Transverse colon (tissue), 4 donors: Measurements from ENCODE around the gene ASB13. TPM values are rescaled to one million over a fixed set of nuclear protein-coding genes. Genes with fewer than 3 reads are reported as not detected.

Experiments
- DNase-seq: peaks from one replicate; pipeline ENCODE4 v3.0.0-alpha.2; 2019
- H3K27ac ChIP-seq, 4 donors: fragments of 200-600 bp; sonication (generic); 2 replicates each; pipeline ENCODE4 v1.5.1; 2016 to 2018; ENCODE audit warnings: inconsistent platforms in 4 of 4
- H3K27me3 ChIP-seq: fragments of 200-600 bp; sonication (generic); 2 replicates; pipeline ENCODE4 v1.5.1; 2017; ENCODE audit warnings: inconsistent platforms
- H3K36me3 ChIP-seq, 4 donors: fragments of 200-600 bp; sonication (generic); 2 replicates each; pipeline ENCODE4 v1.5.1; 2017 to 2019; ENCODE audit warnings: inconsistent platforms in 4 of 4
- H3K4me1 ChIP-seq, 4 donors: fragments of 200-600 bp; sonication (generic); 2 replicates each; pipeline ENCODE4 v1.5.1; 2017 to 2020; ENCODE audit warnings: inconsistent platforms in 4 of 4
- H3K4me3 ChIP-seq, 4 donors: fragments of 200-600 bp; sonication (generic); 1 replicate in 1 of 4; 2 replicates in 3 of 4; pipeline versions ENCODE4 v1.5.1 to v1.6.1; 2017 to 2019; ENCODE audit warnings: inconsistent platforms in 4 of 4
- H3K9me3 ChIP-seq, 2 donors: fragments of 200-600 bp; sonication (generic); 2 replicates each; pipeline ENCODE4 v1.5.1; 2017 to 2019; ENCODE audit warnings: inconsistent platforms in 2 of 2
- CTCF ChIP-seq, 5 experiments: fragments of 200-600 bp in 3 of 5; fragments of 450-650 bp in 2 of 5; sonication (generic) in 3 of 5; IDR thresholded peaks; 1 replicate in 2 of 5; 2 replicates in 3 of 5; pipeline ENCODE4 v1.5.1; 2016 to 2017; ENCODE audit warnings: antibody characterized with exemption in 5 of 5, inconsistent platforms in 3 of 5, mild to moderate bottlenecking in 2 of 5, moderate library complexity in 1 of 5
- EP300 ChIP-seq: sonication (generic); formaldehyde crosslinking; IDR thresholded peaks from one replicate; pipeline ENCODE4 v1.6.1; 2017; ENCODE audit warnings: antibody characterized with exemption, low read depth
- POLR2A ChIP-seq: fragments of 450-650 bp; IDR thresholded peaks from one replicate; pipeline ENCODE4 v1.6.1; 2016; ENCODE audit warnings: antibody characterized with exemption, mild to moderate bottlenecking, moderate library complexity
- POLR2AphosphoS5 ChIP-seq, 3 donors: sonication (generic); formaldehyde crosslinking; IDR thresholded peaks; one replicate each; pipeline ENCODE4 v1.6.1; 2016; ENCODE audit warnings: antibody characterized with exemption in 3 of 3
- WGBS, 2 donors: methylation state at CpG; one replicate each; pipeline ENCODE4 v1.1.5; 2018; ENCODE audit warnings: low coverage in 1 of 2; 5-methylcytosine and 5-hydroxymethylcytosine counted together
- in situ Hi-C, 4 donors: fragments of 200-750 bp; cut with MboI; loops; one replicate each; pipeline versions ENCODE4 v1.15.0 to v1.15.1; 2017; ENCODE audit warnings: low sequenced_read_pairs in 3 of 4, low pct_ligation_motif_present in 1 of 4, low pct_unique_long_range_greater_than_20kb in 1 of 4
- intact Hi-C: fragments of 100-400 bp; cut with DNase I; formaldehyde crosslinking; loops from one replicate; pipeline ENCODE4 v1.15.1; 2023; ENCODE audit warnings: low total_unique reads
- total RNA-seq, 4 donors: library from RNA; depleted of rRNA; stranded (reverse); fragments of >200 nt; gene quantifications; one replicate each; pipeline ENCODE4 v1.1.0, GENCODE V29; 2016

Gene ASB13
- total RNA-seq, 4 donors from 2014 or later = 14.5 to 73.3 (median 61.0) TPM

- TF ChIP-seq POLR2A (no peak), CTCF (IDR thresholded peaks at IDR 0.05) (no peak), EP300 (no peak)
- in situ Hi-C loops (loop anchor here in 3 of 4 donors (5.0 to 25.0 kb wide), 3 partner anchors 175 to 782 kb away; partner anchors contain the start of gene AKR1E2 (in 1 of the 3)), intact Hi-C loops (no loop called here)
- H3K27me3 ChIP-seq = no peaks in the 10 kb centered on the region
- 71 to 84% methylated on average over 6 to 16 of the region's 16 CpGs for WGBS, 2 donors
- no peak overlapping the region for H3K27ac ChIP-seq
- H3K36me3 ChIP-seq = no peaks in the 10 kb centered on the region
- H3K4me3 ChIP-seq = no peak overlapping the region
- no peak for DNase-seq
- peaks cover 7 to 25% (median 17%) of the 10 kb centered on the region in 4 donors for H3K4me1 ChIP-seq
- H3K9me3 ChIP-seq = no peaks in the 10 kb centered on the region
Measured at GRCh38 chr10:5619362-5620211, 46.8 kb downstream of the ASB13 start.

- DNase-seq = no peak
- Histone ChIP-seq H3K4me1 (peaks cover 11 to 33% (median 24%) of the 10 kb centered on the region in 4 donors), H3K27ac (no peak overlapping the region), H3K4me3 (no peak overlapping the region), H3K36me3 (no peaks in the 10 kb centered on the region), H3K9me3 (no peaks in the 10 kb centered on the region), H3K27me3 (no peaks in the 10 kb centered on the region)
- WGBS, 2 donors = 65% methylated on average over 11 of the region's 12 CpGs; no CpG with 5 or more reads in 1 of the 2 donors
- TF ChIP-seq POLR2AphosphoS5 (IDR thresholded peaks at IDR 0.05) (no peak), CTCF (IDR thresholded peaks at IDR 0.05) (no peak), POLR2A (no peak)
- in situ Hi-C loops (loop anchor here in 1 of 4 donors (25.0 kb wide), 1 partner anchor 782 kb away; the partner anchor contains the start of gene AKR1E2), intact Hi-C loops (no loop called here)
Measured at GRCh38 chr10:5618829-5619228, 47.6 kb downstream of the ASB13 start.

GRCh38 chr10:5618042-5618441 lies 48.4 kb downstream of the ASB13 start:
- Histone ChIP-seq H3K27ac (no peak overlapping the region), H3K27me3 (no peaks in the 10 kb centered on the region), H3K36me3 (no peaks in the 10 kb centered on the region), H3K4me3 (no peak overlapping the region), H3K9me3 (no peaks in the 10 kb centered on the region), H3K4me1 (peaks cover 11 to 30% (median 21%) of the 10 kb centered on the region in 4 donors)
- intact Hi-C loops = no loop called here
- TF ChIP-seq EP300 (no peak), POLR2A (no peak), POLR2AphosphoS5 (IDR thresholded peaks at IDR 0.05) (no peak), CTCF (IDR thresholded peaks at IDR 0.05) (no peak)
- 82% methylated on average over 8 of the region's 8 CpGs; no CpG with 5 or more reads in 1 of the 2 donors for WGBS, 2 donors
- DNase-seq = no peak
- in situ Hi-C loops = loop anchor here in 1 of 4 donors (25.0 kb wide), 1 partner anchor 781 kb away; the partner anchor contains the start of gene AKR1E2

GRCh38 chr10:5617521-5617920 lies 48.9 kb downstream of the ASB13 start:
- no peak for DNase-seq
- intact Hi-C loops (no loop called here), in situ Hi-C loops (loop anchor here in 1 of 4 donors (25.0 kb wide), 1 partner anchor 780 kb away; the partner anchor contains the start of gene AKR1E2)
- Histone ChIP-seq H3K27me3 (no peaks in the 10 kb centered on the region), H3K27ac (no peak overlapping the region), H3K4me3 (no peak overlapping the region), H3K9me3 (no peaks in the 10 kb centered on the region), H3K4me1 (peaks cover 7 to 25% (median 18%) of the 10 kb centered on the region in 4 donors), H3K36me3 (no peaks in the 10 kb centered on the region)
- TF ChIP-seq POLR2A (no peak), POLR2AphosphoS5 (IDR thresholded peaks at IDR 0.05) (no peak), CTCF (IDR thresholded peaks at IDR 0.05) (no peak), EP300 (no peak)
- 75 to 91% methylated on average over 4 to 11 of the region's 11 CpGs for WGBS, 2 donors
